Hepatocyte (in vitro differentiated cells): ENCODE data around the gene OTOGL.

Source experiments
- CTCF ChIP-seq: fragments of 200-600 bp; sonication (generic); IDR thresholded peaks from 2 replicates; pipeline ENCODE4 v1.5.1; 2016; ENCODE audit warnings: antibody characterized with exemption, mild to moderate bottlenecking; ENCODE audit not compliant: poor library complexity
- EZH2 ChIP-seq: fragments of 200-600 bp; sonication (generic); IDR thresholded peaks from 2 replicates; pipeline ENCODE4 v1.6.1; 2016; ENCODE audit warnings: antibody characterized with exemption, mild to moderate bottlenecking, borderline replicate concordance

- TF ChIP-seq CTCF, result no peak
- TF ChIP-seq EZH2, result no peak
Observed at GRCh38 chr12:80190001-80190400, 90.7 kb downstream of the OTOGL start.
